H9 (cell line): Measurements from ENCODE around the gene HIP1R. TPM values are rescaled to one million over a fixed set of nuclear protein-coding genes. Genes with fewer than 3 reads are reported as not detected.

Experiments used
- DNase-seq: peaks from one replicate; pipeline ENCODE4 v3.0.0-alpha.2; 2017
- H2AFZ ChIP-seq: one replicate; pipeline ENCODE4 v1.6.1; 2013; ENCODE audit warnings: mild to moderate bottlenecking, low read length, control low read depth, moderate library complexity
- H2AK5ac ChIP-seq: 2 replicates; pipeline ENCODE4 v1.6.1; 2013; ENCODE audit warnings: low read length, control low read depth, mixed read lengths; ENCODE audit not compliant: insufficient read length
- H2BK120ac ChIP-seq: one replicate; pipeline ENCODE4 v1.6.1; 2013; ENCODE audit warnings: low read depth, mild to moderate bottlenecking, low read length, control low read depth, inconsistent platforms; ENCODE audit not compliant: poor library complexity, severe bottlenecking
- H2BK12ac ChIP-seq: 2 replicates; pipeline ENCODE4 v1.6.1; 2013; ENCODE audit warnings: low read length, control low read depth, mixed read lengths, low read depth; ENCODE audit not compliant: insufficient read length
- H2BK15ac ChIP-seq: 2 replicates; pipeline ENCODE4 v1.6.1; 2013; ENCODE audit warnings: low read depth, low read length, control low read depth
- H2BK20ac ChIP-seq: one replicate; pipeline ENCODE4 v1.6.1; 2013; ENCODE audit warnings: low read depth, mild to moderate bottlenecking, low read length, control low read depth, inconsistent platforms; ENCODE audit not compliant: poor library complexity, severe bottlenecking
- H2BK5ac ChIP-seq: 2 replicates; pipeline ENCODE4 v1.6.1; 2013; ENCODE audit warnings: low read length, control low read depth, mixed read lengths; ENCODE audit not compliant: insufficient read length
- H3K14ac ChIP-seq: 2 replicates; pipeline ENCODE4 v1.6.1; 2013; ENCODE audit warnings: low read length, control low read depth; ENCODE audit not compliant: insufficient read depth
- H3K18ac ChIP-seq: 2 replicates; pipeline ENCODE4 v1.6.1; 2013; ENCODE audit warnings: low read depth, mild to moderate bottlenecking, mixed read lengths, low read length, control low read depth; ENCODE audit not compliant: insufficient read length
- H3K23ac ChIP-seq: 2 replicates; pipeline ENCODE4 v1.6.1; 2013; ENCODE audit warnings: low read length, control low read depth, mixed read lengths, low read depth; ENCODE audit not compliant: insufficient read length
- H3K23me2 ChIP-seq: 2 replicates; pipeline ENCODE4 v1.6.1; 2013; ENCODE audit warnings: low read depth, mild to moderate bottlenecking, mixed read lengths, low read length, control low read depth; ENCODE audit not compliant: insufficient read length, poor library complexity, severe bottlenecking
- H3K27ac ChIP-seq: 2 replicates; pipeline ENCODE4 v1.5.1; 2013; ENCODE audit warnings: low read length, control low read depth, mixed read lengths, low read depth; ENCODE audit not compliant: insufficient read length
- H3K27me3 ChIP-seq: 2 replicates; pipeline ENCODE4 v1.6.1; 2013; ENCODE audit warnings: low read length, control low read depth, inconsistent platforms; ENCODE audit not compliant: insufficient read depth
- H3K4ac ChIP-seq: 2 replicates; pipeline ENCODE4 v1.6.1; 2013; ENCODE audit warnings: low read depth, mild to moderate bottlenecking, control low read depth, inconsistent platforms, low read length, moderate library complexity
- H3K4me1 ChIP-seq: 2 replicates; pipeline ENCODE4 v1.6.1; 2013; ENCODE audit warnings: low read length, control low read depth, inconsistent platforms; ENCODE audit not compliant: insufficient read depth
- H3K4me2 ChIP-seq: 2 replicates; pipeline ENCODE4 v1.6.1; 2013; ENCODE audit warnings: low read length, control low read depth, mixed read lengths; ENCODE audit not compliant: insufficient read length, insufficient read depth
- H3K56ac ChIP-seq: 2 replicates; pipeline ENCODE4 v1.6.1; 2013; ENCODE audit warnings: low read depth, mild to moderate bottlenecking, mixed read lengths, low read length, control low read depth; ENCODE audit not compliant: insufficient read length
- H3K79me1 ChIP-seq: 2 replicates; pipeline ENCODE4 v1.6.1; 2013; ENCODE audit warnings: low read depth, mild to moderate bottlenecking, moderate library complexity, low read length, control low read depth, inconsistent platforms; ENCODE audit not compliant: insufficient read depth, poor library complexity, severe bottlenecking
- H3K79me2 ChIP-seq: 2 replicates; pipeline ENCODE4 v1.6.1; 2013; ENCODE audit warnings: low read length, control low read depth, inconsistent platforms; ENCODE audit not compliant: insufficient read depth
- H3K9ac ChIP-seq: 2 replicates; pipeline ENCODE4 v1.6.1; 2013; ENCODE audit warnings: low read length, control low read depth, mixed read lengths; ENCODE audit not compliant: insufficient read length; ENCODE audit errors: extremely low read depth
- H3K9me3 ChIP-seq: one replicate; pipeline ENCODE4 v1.6.1; 2013; ENCODE audit warnings: low read depth, low read length, inconsistent platforms; ENCODE audit not compliant: control insufficient read depth
- H3T11ph ChIP-seq: one replicate; pipeline ENCODE4 v1.6.1; 2013; ENCODE audit warnings: mild to moderate bottlenecking, low read length, control low read depth, inconsistent platforms
- H4K20me1 ChIP-seq: one replicate; pipeline ENCODE4 v1.6.1; 2013; ENCODE audit not compliant: control insufficient read depth, insufficient read length, insufficient read depth
- H4K5ac ChIP-seq: 2 replicates; pipeline ENCODE4 v1.6.1; 2013; ENCODE audit warnings: low read depth, mild to moderate bottlenecking, mixed read lengths, low read length, control low read depth; ENCODE audit not compliant: insufficient read length
- H4K8ac ChIP-seq: replicated peaks from 2 replicates; pipeline ENCODE4 v1.6.1; 2013; ENCODE audit warnings: low read length, control low read depth, mixed read lengths, low read depth; ENCODE audit not compliant: insufficient read length
- H4K91ac ChIP-seq: 2 replicates; pipeline ENCODE4 v1.6.1; 2013; ENCODE audit warnings: low read depth, mild to moderate bottlenecking, moderate library complexity, mixed read lengths, low read length, control low read depth; ENCODE audit not compliant: insufficient read length
- H3K27ac Mint-ChIP-seq, 3 experiments: 2 replicates in 2 of 3; 3 replicates in 1 of 3; pipeline ENCODE4 v1.8.0; 2020 to 2021; ENCODE audit warnings: mixed read lengths in 3 of 3, mild to moderate bottlenecking in 1 of 3, moderate library complexity in 1 of 3
- H3K27me3 Mint-ChIP-seq: 2 replicates; pipeline ENCODE4 v1.8.0; 2021; ENCODE audit warnings: low read depth, mild to moderate bottlenecking, moderate library complexity, mixed read lengths
- H3K36me3 Mint-ChIP-seq, 3 experiments: 2 replicates in 2 of 3; 3 replicates in 1 of 3; pipeline ENCODE4 v1.8.0; 2020 to 2021; ENCODE audit warnings: low read depth in 3 of 3, mixed read lengths in 3 of 3; ENCODE audit not compliant: insufficient read depth in 1 of 3
- H3K4me1 Mint-ChIP-seq, 2 experiments: 2 replicates each; pipeline ENCODE4 v1.8.0; 2020; ENCODE audit warnings: mixed read lengths in 2 of 2
- H3K4me3 Mint-ChIP-seq, 2 experiments: 2 replicates in 1 of 2; 3 replicates in 1 of 2; pipeline ENCODE4 v1.8.0; 2020 to 2021; ENCODE audit warnings: mild to moderate bottlenecking in 2 of 2, mixed read lengths in 2 of 2, moderate library complexity in 1 of 2
- H3K9me3 Mint-ChIP-seq, 2 experiments: 2 replicates in 1 of 2; 3 replicates in 1 of 2; pipeline ENCODE4 v1.8.0; 2020; ENCODE audit warnings: mild to moderate bottlenecking in 2 of 2, mixed read lengths in 2 of 2, moderate library complexity in 1 of 2
- WGBS: extraction: QIAGEN DNeasy Blood & Tissue Kit; methylation state at CpG from one replicate; pipeline ENCODE4 v1.1.7; 2013; ENCODE audit warnings: missing lambda C conversion rate, low lambda C conversion rate, mixed read lengths; ENCODE audit not compliant: insufficient read length; ENCODE audit errors: extremely low coverage; 5-methylcytosine and 5-hydroxymethylcytosine counted together
- total RNA-seq: library from RNA; stranded (reverse); gene quantifications from 2 replicates; pipeline ENCODE4 v1.2.1, GENCODE V29; 2021
- TF ChIP-seq, protein P1 (sequence below): fragments of 200-600 bp; sonication (generic); conservative IDR thresholded peaks from 3 replicates; pipeline ENCODE4 v1.8.0; 2021; ENCODE audit warnings: antibody characterized with exemption, mild to moderate bottlenecking

HIP1R gene
- total RNA-seq, 1 experiment from 2014 or later = 17.4 TPM

DNA sequence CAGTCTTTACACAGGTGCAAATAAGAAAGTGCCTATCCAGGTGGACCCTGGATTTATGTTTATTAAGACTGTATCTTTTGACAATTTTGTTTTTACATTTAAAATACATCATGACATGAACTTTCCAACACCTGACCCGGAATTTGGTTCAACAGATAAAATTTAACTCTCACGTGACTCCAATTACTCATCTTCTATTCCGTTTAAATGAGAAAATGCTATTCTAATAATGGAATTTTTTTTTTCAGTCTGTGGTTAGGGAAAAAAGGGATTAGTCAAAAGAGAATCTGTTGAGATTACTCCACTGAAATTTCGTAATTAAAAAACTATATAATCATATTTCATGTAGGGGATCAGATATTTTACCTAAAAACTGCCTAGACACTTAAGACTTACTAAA lies 49.6 kb downstream of the HIP1R start:
- H4K20me1 ChIP-seq = no peaks in the 10 kb centered on the region
- no peak overlapping the region for H3K18ac ChIP-seq

More for the DNA sequence above, 49.6 kb downstream of the HIP1R start:
- Histone ChIP-seq H3K4ac (no peak overlapping the region), H3K79me1 (peaks cover 2% of the 10 kb centered on the region), H3K14ac (no peak overlapping the region), H3K27ac (no peak overlapping the region), H4K91ac (no peak overlapping the region), H4K5ac (no peak overlapping the region), H3T11ph (no peak overlapping the region), H3K79me2 (0 out of 2 replicates have a peak, but pooled peaks cover 2% of the 10 kb centered on the region), H3K9ac (no peak overlapping the region), H3K56ac (no peak overlapping the region), H3K23me2 (no peaks in the 10 kb centered on the region), H4K8ac (no peak overlapping the region), H2BK120ac (no peak overlapping the region), H2AFZ (no peak overlapping the region), H2BK12ac (no peak overlapping the region), H3K4me1 (peaks cover 6% of the 10 kb centered on the region), H3K9me3 (no peaks in the 10 kb centered on the region), H3K4me2 (no peak overlapping the region), H2AK5ac (no peak overlapping the region), H2BK20ac (no peak overlapping the region), H3K23ac (no peak overlapping the region), H3K27me3 (peaks cover 4% of the 10 kb centered on the region; the same call in 1 of the 2 replicates), H2BK15ac (no peak overlapping the region), H2BK5ac (no peak overlapping the region)
- H3K9me3 Mint-ChIP-seq = no peaks in the 10 kb centered on the region
- no peaks in the 10 kb centered on the region for H3K36me3 Mint-ChIP-seq
- DNase-seq = no peak
- no peak overlapping the region for H3K27ac Mint-ChIP-seq
- peaks cover 34 to 49% of the 10 kb centered on the region in 2 experiments for H3K4me1 Mint-ChIP-seq
- WGBS = no CpG with 5 or more reads among the region's 4 CpGs
- H3K27me3 Mint-ChIP-seq = peaks cover 98% of the 10 kb centered on the region
- TF ChIP-seq, protein P1, sequence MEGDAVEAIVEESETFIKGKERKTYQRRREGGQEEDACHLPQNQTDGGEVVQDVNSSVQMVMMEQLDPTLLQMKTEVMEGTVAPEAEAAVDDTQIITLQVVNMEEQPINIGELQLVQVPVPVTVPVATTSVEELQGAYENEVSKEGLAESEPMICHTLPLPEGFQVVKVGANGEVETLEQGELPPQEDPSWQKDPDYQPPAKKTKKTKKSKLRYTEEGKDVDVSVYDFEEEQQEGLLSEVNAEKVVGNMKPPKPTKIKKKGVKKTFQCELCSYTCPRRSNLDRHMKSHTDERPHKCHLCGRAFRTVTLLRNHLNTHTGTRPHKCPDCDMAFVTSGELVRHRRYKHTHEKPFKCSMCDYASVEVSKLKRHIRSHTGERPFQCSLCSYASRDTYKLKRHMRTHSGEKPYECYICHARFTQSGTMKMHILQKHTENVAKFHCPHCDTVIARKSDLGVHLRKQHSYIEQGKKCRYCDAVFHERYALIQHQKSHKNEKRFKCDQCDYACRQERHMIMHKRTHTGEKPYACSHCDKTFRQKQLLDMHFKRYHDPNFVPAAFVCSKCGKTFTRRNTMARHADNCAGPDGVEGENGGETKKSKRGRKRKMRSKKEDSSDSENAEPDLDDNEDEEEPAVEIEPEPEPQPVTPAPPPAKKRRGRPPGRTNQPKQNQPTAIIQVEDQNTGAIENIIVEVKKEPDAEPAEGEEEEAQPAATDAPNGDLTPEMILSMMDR = no peak
- H3K4me3 Mint-ChIP-seq = no peak overlapping the region
